ENCODE results near the gene SEMA5A.

Gene SEMA5A

DNA sequence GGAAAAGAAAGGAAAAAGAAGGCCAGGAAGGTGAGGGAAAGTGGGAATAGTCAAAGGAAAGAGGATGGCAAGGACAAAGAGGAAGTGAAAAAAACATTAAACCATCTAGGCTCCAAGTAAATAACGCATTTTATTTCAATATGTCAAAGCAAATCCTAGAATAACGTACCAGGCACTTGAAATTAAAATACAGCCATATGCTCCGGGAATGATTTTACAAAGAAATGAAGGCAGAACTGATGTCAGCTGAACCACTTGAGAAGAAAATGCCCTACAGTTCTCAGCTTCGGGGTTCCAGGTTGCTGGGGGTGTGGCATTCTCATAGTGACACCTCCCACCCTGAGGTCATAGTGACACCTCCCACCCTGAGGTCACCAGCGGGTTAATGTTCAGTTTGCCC lies 281.6 kb downstream of the SEMA5A start:
- TF ChIP-seq FOXP2 (optimal IDR thresholded peaks at IDR 0.05; ENCODE audit: borderline replicate concordance, extremely low read depth, extremely low read length, insufficient read depth) (no peak), POLR2AphosphoS5 (IDR thresholded peaks at IDR 0.05; ENCODE audit: low read depth, low read length) (no peak), TAF1 (IDR thresholded peaks at IDR 0.05; ENCODE audit: borderline replicate concordance, insufficient read depth, low read length) (no peak), SIN3A (IDR thresholded peaks at IDR 0.05; ENCODE audit: borderline replicate concordance, insufficient read depth, low read length) (no peak)
- TF ChIP-seq, protein P1, sequence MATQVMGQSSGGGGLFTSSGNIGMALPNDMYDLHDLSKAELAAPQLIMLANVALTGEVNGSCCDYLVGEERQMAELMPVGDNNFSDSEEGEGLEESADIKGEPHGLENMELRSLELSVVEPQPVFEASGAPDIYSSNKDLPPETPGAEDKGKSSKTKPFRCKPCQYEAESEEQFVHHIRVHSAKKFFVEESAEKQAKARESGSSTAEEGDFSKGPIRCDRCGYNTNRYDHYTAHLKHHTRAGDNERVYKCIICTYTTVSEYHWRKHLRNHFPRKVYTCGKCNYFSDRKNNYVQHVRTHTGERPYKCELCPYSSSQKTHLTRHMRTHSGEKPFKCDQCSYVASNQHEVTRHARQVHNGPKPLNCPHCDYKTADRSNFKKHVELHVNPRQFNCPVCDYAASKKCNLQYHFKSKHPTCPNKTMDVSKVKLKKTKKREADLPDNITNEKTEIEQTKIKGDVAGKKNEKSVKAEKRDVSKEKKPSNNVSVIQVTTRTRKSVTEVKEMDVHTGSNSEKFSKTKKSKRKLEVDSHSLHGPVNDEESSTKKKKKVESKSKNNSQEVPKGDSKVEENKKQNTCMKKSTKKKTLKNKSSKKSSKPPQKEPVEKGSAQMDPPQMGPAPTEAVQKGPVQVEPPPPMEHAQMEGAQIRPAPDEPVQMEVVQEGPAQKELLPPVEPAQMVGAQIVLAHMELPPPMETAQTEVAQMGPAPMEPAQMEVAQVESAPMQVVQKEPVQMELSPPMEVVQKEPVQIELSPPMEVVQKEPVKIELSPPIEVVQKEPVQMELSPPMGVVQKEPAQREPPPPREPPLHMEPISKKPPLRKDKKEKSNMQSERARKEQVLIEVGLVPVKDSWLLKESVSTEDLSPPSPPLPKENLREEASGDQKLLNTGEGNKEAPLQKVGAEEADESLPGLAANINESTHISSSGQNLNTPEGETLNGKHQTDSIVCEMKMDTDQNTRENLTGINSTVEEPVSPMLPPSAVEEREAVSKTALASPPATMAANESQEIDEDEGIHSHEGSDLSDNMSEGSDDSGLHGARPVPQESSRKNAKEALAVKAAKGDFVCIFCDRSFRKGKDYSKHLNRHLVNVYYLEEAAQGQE (IDR thresholded peaks at IDR 0.05; ENCODE audit: insufficient read depth in 1 of 2, low read depth in 2 of 2, low read length in 2 of 2), result no peak

GRCh38 chr5:9263656-9264055 lies 282.2 kb downstream of the SEMA5A start:
- TF ChIP-seq, protein P1 (IDR thresholded peaks at IDR 0.05; ENCODE audit: insufficient read depth in 1 of 2, low read depth in 2 of 2, low read length in 2 of 2), result no peak
- TF ChIP-seq TAF1 (IDR thresholded peaks at IDR 0.05; ENCODE audit: borderline replicate concordance, insufficient read depth, low read length) (no peak), SIN3A (IDR thresholded peaks at IDR 0.05; ENCODE audit: borderline replicate concordance, insufficient read depth, low read length) (no peak), POLR2AphosphoS5 (IDR thresholded peaks at IDR 0.05; ENCODE audit: low read depth, low read length) (no peak), FOXP2 (optimal IDR thresholded peaks at IDR 0.05; ENCODE audit: borderline replicate concordance, extremely low read depth, extremely low read length, insufficient read depth) (no peak)

GRCh38 chr5:9251379-9251980 lies 294.4 kb downstream of the SEMA5A start:
- TF ChIP-seq, protein P1 (IDR thresholded peaks at IDR 0.05; ENCODE audit: insufficient read depth in 1 of 2, low read depth in 2 of 2, low read length in 2 of 2), result no peak
- TF ChIP-seq FOXP2 (optimal IDR thresholded peaks at IDR 0.05; ENCODE audit: borderline replicate concordance, extremely low read depth, extremely low read length, insufficient read depth) (no peak), POLR2AphosphoS5 (IDR thresholded peaks at IDR 0.05; ENCODE audit: low read depth, low read length) (no peak)

DNA sequence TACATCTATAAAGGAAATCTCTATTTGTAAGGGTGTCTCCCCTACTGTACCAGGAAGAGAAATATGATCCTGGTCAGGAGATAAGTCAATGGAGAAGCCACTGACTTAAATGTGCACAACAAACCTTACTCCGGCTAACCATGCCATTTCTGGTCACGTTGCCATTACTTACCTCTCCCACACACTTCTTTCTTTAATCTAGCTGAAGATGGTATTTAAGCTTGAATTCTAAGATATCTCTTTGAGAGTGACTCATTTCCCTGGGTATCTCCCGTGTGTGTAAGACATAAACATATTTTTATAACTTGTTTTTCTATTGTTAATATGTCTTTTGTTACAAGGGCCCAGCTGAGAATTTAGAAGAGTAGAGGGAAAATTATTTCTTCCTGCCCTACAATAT lies 296.6 kb downstream of the SEMA5A start:
- TF ChIP-seq TAF1 (IDR thresholded peaks at IDR 0.05; ENCODE audit: borderline replicate concordance, insufficient read depth, low read length) (no peak), FOXP2 (optimal IDR thresholded peaks at IDR 0.05; ENCODE audit: borderline replicate concordance, extremely low read depth, extremely low read length, insufficient read depth) (no peak), SIN3A (IDR thresholded peaks at IDR 0.05; ENCODE audit: borderline replicate concordance, insufficient read depth, low read length) (no peak)
- TF ChIP-seq, protein P1 (IDR thresholded peaks at IDR 0.05; ENCODE audit: insufficient read depth in 1 of 2, low read depth in 2 of 2, low read length in 2 of 2), result no peak

GRCh38 chr5:9245071-9245470 lies 300.8 kb downstream of the SEMA5A start:
- no peak for TF ChIP-seq SIN3A (IDR thresholded peaks at IDR 0.05; ENCODE audit: borderline replicate concordance, insufficient read depth, low read length)
- no peak for TF ChIP-seq POLR2AphosphoS5 (IDR thresholded peaks at IDR 0.05; ENCODE audit: low read depth, low read length)
- no peak for TF ChIP-seq FOXP2 (optimal IDR thresholded peaks at IDR 0.05; ENCODE audit: borderline replicate concordance, extremely low read depth, extremely low read length, insufficient read depth)
- TF ChIP-seq TAF1 (IDR thresholded peaks at IDR 0.05; ENCODE audit: borderline replicate concordance, insufficient read depth, low read length), result no peak
- TF ChIP-seq, protein P1 (IDR thresholded peaks at IDR 0.05; ENCODE audit: insufficient read depth in 1 of 2, low read depth in 2 of 2, low read length in 2 of 2), result no peak
